Measurements from ENCODE around the gene LVRN. TPM values are rescaled to one million over a fixed set of nuclear protein-coding genes. Genes with fewer than 3 reads are reported as not detected.

LVRN gene
- total and polyA plus RNA-seq, 2 of the 4 experiments (the other 2 are of a cell fraction): 0.10 to 0.18 TPM

GRCh38 chr5:115988002-115988401, 25.7 kb downstream of the LVRN start:
- intact Hi-C loops (cut with micrococcal nuclease): no loop called here
- CTCF ChIA-PET: no interaction called here
- in situ Hi-C loops (cut with MboI; ENCODE audit: low sequenced_read_pairs): no loop called here

More at GRCh38 chr5:115988002-115988401, 25.7 kb downstream of the LVRN start:
- Histone ChIP-seq H2BK120ac (ENCODE audit: low read depth, low read length) (no peak overlapping the region), H3K9ac (ENCODE audit: low read depth, low read length) (no peak overlapping the region), H2AK9ac (replicated peaks; ENCODE audit: low read depth, low read length, poor library complexity) (no peak overlapping the region), H2AFZ (replicated peaks; ENCODE audit: low read length, poor library complexity) (no peak overlapping the region), H4K5ac (ENCODE audit: low read depth, low read length) (no peak overlapping the region; the same call in 1 of the 2 replicates), H2BK20ac (ENCODE audit: low read depth, low read length) (no peak overlapping the region), H3K27ac (ENCODE audit: insufficient read depth, low read length) (no peak overlapping the region), H3K23ac (ENCODE audit: low read depth, low read length) (no peak overlapping the region), H2BK5ac (ENCODE audit: low read depth, low read length, poor library complexity, severe bottlenecking) (no peak overlapping the region), H4K8ac (ENCODE audit: low read depth in 2 of 2, low read length in 2 of 2) (no peak overlapping the region), H3K27me3 (ENCODE audit: control insufficient read depth, insufficient read depth, low read length) (no peaks in the 10 kb centered on the region), H2BK15ac (ENCODE audit: low read depth, low read length) (no peak overlapping the region), H3K14ac (replicated peaks; ENCODE audit: low read depth, low read length) (no peak overlapping the region), H3K4me2 (ENCODE audit: low read depth, low read length) (no peak overlapping the region), H3K79me1 (ENCODE audit: low read depth in 1 of 2, low read length in 2 of 2) (no peaks in the 10 kb centered on the region), H3K36me3 (ENCODE audit: control insufficient read depth, insufficient read depth, low read length) (no peaks in the 10 kb centered on the region), H3K4ac (ENCODE audit: low read depth, low read length) (no peak overlapping the region), H4K20me1 (ENCODE audit: insufficient read depth, low read length) (no peaks in the 10 kb centered on the region), H2AK5ac (ENCODE audit: low read depth, low read length) (no peak overlapping the region), H3K56ac (ENCODE audit: extremely low read depth, insufficient read depth, low read length) (no peak overlapping the region), H4K91ac (ENCODE audit: insufficient read depth, low read depth, low read length) (no peak overlapping the region), H3K9me3 (ENCODE audit: control insufficient read depth, insufficient read depth, low read length) (no peaks in the 10 kb centered on the region), H3K4me3 (ENCODE audit: insufficient read depth, low read depth, low read length) (no peak overlapping the region), H3K9me1 (ENCODE audit: insufficient read depth, low read length) (no peaks in the 10 kb centered on the region), H3K4me1 (ENCODE audit: control insufficient read depth, insufficient read depth, low read length) (peaks cover 2% of the 10 kb centered on the region), H3K18ac (ENCODE audit: low read depth, low read length) (no peak overlapping the region)
- dilution Hi-C loops (cut with HindIII; ENCODE audit: low sequenced_read_pairs, unreplicated experiment): no loop called here
- TF ChIP-seq RCOR1 (IDR thresholded peaks at IDR 0.05; ENCODE audit: insufficient replicate concordance, low read length): no peak
- TF ChIP-seq RAD21 (IDR thresholded peaks at IDR 0.05; ENCODE audit: low read length): no peak
- no peak for TF ChIP-seq CEBPB (IDR thresholded peaks at IDR 0.05; ENCODE audit: low read depth, low read length)
- TF ChIP-seq, protein P1, sequence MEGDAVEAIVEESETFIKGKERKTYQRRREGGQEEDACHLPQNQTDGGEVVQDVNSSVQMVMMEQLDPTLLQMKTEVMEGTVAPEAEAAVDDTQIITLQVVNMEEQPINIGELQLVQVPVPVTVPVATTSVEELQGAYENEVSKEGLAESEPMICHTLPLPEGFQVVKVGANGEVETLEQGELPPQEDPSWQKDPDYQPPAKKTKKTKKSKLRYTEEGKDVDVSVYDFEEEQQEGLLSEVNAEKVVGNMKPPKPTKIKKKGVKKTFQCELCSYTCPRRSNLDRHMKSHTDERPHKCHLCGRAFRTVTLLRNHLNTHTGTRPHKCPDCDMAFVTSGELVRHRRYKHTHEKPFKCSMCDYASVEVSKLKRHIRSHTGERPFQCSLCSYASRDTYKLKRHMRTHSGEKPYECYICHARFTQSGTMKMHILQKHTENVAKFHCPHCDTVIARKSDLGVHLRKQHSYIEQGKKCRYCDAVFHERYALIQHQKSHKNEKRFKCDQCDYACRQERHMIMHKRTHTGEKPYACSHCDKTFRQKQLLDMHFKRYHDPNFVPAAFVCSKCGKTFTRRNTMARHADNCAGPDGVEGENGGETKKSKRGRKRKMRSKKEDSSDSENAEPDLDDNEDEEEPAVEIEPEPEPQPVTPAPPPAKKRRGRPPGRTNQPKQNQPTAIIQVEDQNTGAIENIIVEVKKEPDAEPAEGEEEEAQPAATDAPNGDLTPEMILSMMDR (conservative IDR thresholded peaks at IDR 0.05; ENCODE audit: low read depth, low read length): no peak
- TF ChIP-seq, protein P2, sequence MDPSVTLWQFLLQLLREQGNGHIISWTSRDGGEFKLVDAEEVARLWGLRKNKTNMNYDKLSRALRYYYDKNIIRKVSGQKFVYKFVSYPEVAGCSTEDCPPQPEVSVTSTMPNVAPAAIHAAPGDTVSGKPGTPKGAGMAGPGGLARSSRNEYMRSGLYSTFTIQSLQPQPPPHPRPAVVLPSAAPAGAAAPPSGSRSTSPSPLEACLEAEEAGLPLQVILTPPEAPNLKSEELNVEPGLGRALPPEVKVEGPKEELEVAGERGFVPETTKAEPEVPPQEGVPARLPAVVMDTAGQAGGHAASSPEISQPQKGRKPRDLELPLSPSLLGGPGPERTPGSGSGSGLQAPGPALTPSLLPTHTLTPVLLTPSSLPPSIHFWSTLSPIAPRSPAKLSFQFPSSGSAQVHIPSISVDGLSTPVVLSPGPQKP (IDR thresholded peaks at IDR 0.05; ENCODE audit: borderline replicate concordance, low read depth, low read length): no peak
- no peak for TF ChIP-seq BHLHE40 (IDR thresholded peaks at IDR 0.05; ENCODE audit: low read depth, low read length)
- TF ChIP-seq NFE2L2 (IDR thresholded peaks at IDR 0.05; ENCODE audit: low read depth, low read length): no peak
- BruUV-seq (replicated peaks): no TSS peak
- ATAC-seq (ENCODE audit: low read depth): no peak
- POLR2A ChIA-PET (ENCODE audit: unreplicated experiment): no interaction called here
- DNase-seq: no peak
- WGBS, 2 experiments (ENCODE audit: extremely low coverage in 2 of 2, insufficient read length in 1 of 2): no CpG with 5 or more reads among the region's 2 CpGs
